GM06990 (cell line): ENCODE measurements around the gene TMCC1.

ENCODE experiments used
- DNase-seq: peaks from one replicate; pipeline ENCODE4 v3.0.0-alpha.2; 2011; ENCODE audit not compliant: insufficient read length; ENCODE audit errors: extremely low read depth
- H3K27me3 ChIP-seq: replicated peaks from 2 replicates; pipeline ENCODE4 v1.6.0; 2011; ENCODE audit warnings: low read length; ENCODE audit not compliant: control insufficient read depth, insufficient read depth
- H3K36me3 ChIP-seq: 2 replicates; pipeline ENCODE4 v1.5.1; 2011; ENCODE audit warnings: low read length; ENCODE audit not compliant: control insufficient read depth, insufficient read depth
- H3K4me3 ChIP-seq: replicated peaks from 2 replicates; pipeline ENCODE4 v1.5.1; 2011; ENCODE audit warnings: low read depth, mild to moderate bottlenecking, control low read depth, low read length
- CTCF ChIP-seq: IDR thresholded peaks from 2 replicates; pipeline ENCODE4 v1.5.1; 2011; ENCODE audit warnings: low read length, control low read depth, mild to moderate bottlenecking, inconsistent platforms; ENCODE audit not compliant: insufficient read depth, poor library complexity, severe bottlenecking

Gene TMCC1

GRCh38 chr3:129599073-129599472, 294.4 kb downstream of the TMCC1 start:
- DNase-seq, result no peak
- TF ChIP-seq CTCF, result no peak
- Histone ChIP-seq H3K27me3 (peaks cover 4% of the 10 kb centered on the region; the same call in 1 of the 2 replicates), H3K36me3 (no peaks in the 10 kb centered on the region), H3K4me3 (no peak overlapping the region)

GRCh38 chr3:129598484-129598883, 295.0 kb downstream of the TMCC1 start:
- H3K4me3 ChIP-seq, result no peak overlapping the region
- H3K36me3 ChIP-seq, result no peaks in the 10 kb centered on the region
- no peak for TF ChIP-seq CTCF

GRCh38 chr3:129598000-129598381, 295.5 kb downstream of the TMCC1 start:
- peaks cover 4% of the 10 kb centered on the region for H3K27me3 ChIP-seq
- H3K4me3 ChIP-seq, result no peak overlapping the region
- no peaks in the 10 kb centered on the region for H3K36me3 ChIP-seq
- TF ChIP-seq CTCF, result no peak
- DNase-seq, result no peak

More at GRCh38 chr3:129598484-129598883, 295.0 kb downstream of the TMCC1 start:
- H3K27me3 ChIP-seq, result peaks cover 4% of the 10 kb centered on the region
- no peak for DNase-seq
